ENCODE results near the gene PLXNB2. TPM values are rescaled to one million over a fixed set of nuclear protein-coding genes. Genes with fewer than 3 reads are reported as not detected.
"Not testable (repeated sequence)": the region's sequence is repeated elsewhere in the genome, so short reads cannot be mapped to it uniquely, and the experiment has no call there.

Gene PLXNB2
- total RNA-seq, 1 donor from 2014 or later = 362 TPM

DNA sequence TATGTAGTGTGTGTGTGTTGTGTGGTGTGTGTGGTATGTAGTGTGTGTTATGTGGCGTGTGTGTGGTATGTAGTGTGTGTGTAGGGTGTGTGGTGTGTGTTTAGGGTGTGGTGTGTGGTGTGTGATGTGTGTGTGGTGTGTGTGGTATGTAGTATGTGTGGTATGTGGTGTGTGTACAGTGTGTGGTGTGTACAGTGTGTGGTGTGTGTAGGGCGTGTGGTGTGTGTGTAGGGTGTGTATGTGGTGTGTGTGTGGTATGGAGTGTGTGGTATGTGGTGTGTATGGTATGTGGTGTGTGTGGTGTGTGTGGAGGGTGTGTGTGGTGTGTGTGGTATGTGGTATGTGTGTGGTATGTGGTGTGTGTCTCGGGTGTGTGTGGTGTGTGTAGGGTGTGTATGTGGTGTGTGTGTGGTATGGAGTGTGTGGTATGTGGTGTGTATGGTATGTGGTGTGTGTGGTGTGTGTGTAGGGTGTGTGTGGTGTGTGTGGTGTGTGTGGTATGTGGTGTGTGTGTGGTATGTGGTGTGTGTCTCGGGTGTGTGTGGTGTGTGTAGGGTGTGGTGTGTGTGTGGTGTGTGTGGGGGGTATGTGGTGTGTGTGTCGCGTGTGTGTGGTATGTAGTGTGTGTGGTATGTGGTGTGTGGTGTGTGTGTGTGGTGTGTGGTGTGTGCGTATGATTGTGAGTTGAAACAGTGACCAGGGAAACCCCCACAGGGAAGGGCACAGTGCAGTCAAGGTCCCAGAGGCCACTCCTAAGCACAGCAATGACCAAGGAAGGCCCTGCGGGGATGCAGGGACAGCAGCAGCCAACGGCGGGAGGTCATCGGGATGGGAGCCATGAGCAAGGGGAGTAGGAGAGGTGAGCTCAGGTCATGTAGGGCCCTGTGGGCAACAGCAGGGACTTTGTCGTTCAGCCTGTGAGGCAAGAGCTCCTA, 32.8 kb upstream of the PLXNB2 start:
- no peaks in the 10 kb centered on the region for H3K36me3 Mint-ChIP-seq (ENCODE audit: unreplicated experiment)
- no peak for DNase-seq (ENCODE audit: extremely low spot score, unreplicated experiment)

GRCh38 chr22:50338860-50339462, 31.5 kb upstream of the PLXNB2 start:
- TF ChIP-seq CTCF (IDR thresholded peaks at IDR 0.05) = no peak
- Mint-ChIP-seq H3K27ac (ENCODE audit: unreplicated experiment) (no peak overlapping the region), H3K9me3 (ENCODE audit: unreplicated experiment) (no peaks in the 10 kb centered on the region)

More for the DNA sequence above, 32.8 kb upstream of the PLXNB2 start:
- TF ChIP-seq CTCF (IDR thresholded peaks at IDR 0.05) = no peak
- Mint-ChIP-seq H3K4me3 (ENCODE audit: unreplicated experiment) (no peak overlapping the region), H3K27ac (ENCODE audit: unreplicated experiment) (no peak overlapping the region), H3K4me1 (ENCODE audit: unreplicated experiment) (peaks cover 7% of the 10 kb centered on the region), H3K9me3 (ENCODE audit: unreplicated experiment) (no peaks in the 10 kb centered on the region), H3K27me3 (ENCODE audit: unreplicated experiment) (no peaks in the 10 kb centered on the region)

GRCh38 chr22:50338042-50338573, 30.7 kb upstream of the PLXNB2 start:
- DNase-seq (ENCODE audit: extremely low spot score, unreplicated experiment) = no peak
- no peak for TF ChIP-seq CTCF (IDR thresholded peaks at IDR 0.05)
- Mint-ChIP-seq H3K4me3 (ENCODE audit: unreplicated experiment) (no peak overlapping the region), H3K4me1 (ENCODE audit: unreplicated experiment) (peaks cover 7% of the 10 kb centered on the region), H3K27ac (ENCODE audit: unreplicated experiment) (no peak overlapping the region), H3K9me3 (ENCODE audit: unreplicated experiment) (no peaks in the 10 kb centered on the region), H3K36me3 (ENCODE audit: unreplicated experiment) (peaks cover 2% of the 10 kb centered on the region), H3K27me3 (ENCODE audit: unreplicated experiment) (no peaks in the 10 kb centered on the region)

More at GRCh38 chr22:50338860-50339462, 31.5 kb upstream of the PLXNB2 start:
- Mint-ChIP-seq H3K36me3 (ENCODE audit: unreplicated experiment) (no peaks in the 10 kb centered on the region), H3K4me3 (ENCODE audit: unreplicated experiment) (no peak overlapping the region), H3K4me1 (ENCODE audit: unreplicated experiment) (peaks cover 7% of the 10 kb centered on the region), H3K27me3 (ENCODE audit: unreplicated experiment) (no peaks in the 10 kb centered on the region)
- no peak for DNase-seq (ENCODE audit: extremely low spot score, unreplicated experiment)

- Mint-ChIP-seq H3K27ac (ENCODE audit: unreplicated experiment) (no peak overlapping the region), H3K27me3 (ENCODE audit: unreplicated experiment) (no peaks in the 10 kb centered on the region), H3K36me3 (ENCODE audit: unreplicated experiment) (peaks cover 2% of the 10 kb centered on the region), H3K4me1 (ENCODE audit: unreplicated experiment) (peaks cover 5% of the 10 kb centered on the region), H3K4me3 (ENCODE audit: unreplicated experiment) (no peak overlapping the region), H3K9me3 (ENCODE audit: unreplicated experiment) (no peaks in the 10 kb centered on the region)
- no peak for DNase-seq (ENCODE audit: extremely low spot score, unreplicated experiment)
- no peak for TF ChIP-seq CTCF (IDR thresholded peaks at IDR 0.05)
These were observed 30.0 kb upstream of the PLXNB2 start for GRCh38 chr22:50337262-50338041.

DNA sequence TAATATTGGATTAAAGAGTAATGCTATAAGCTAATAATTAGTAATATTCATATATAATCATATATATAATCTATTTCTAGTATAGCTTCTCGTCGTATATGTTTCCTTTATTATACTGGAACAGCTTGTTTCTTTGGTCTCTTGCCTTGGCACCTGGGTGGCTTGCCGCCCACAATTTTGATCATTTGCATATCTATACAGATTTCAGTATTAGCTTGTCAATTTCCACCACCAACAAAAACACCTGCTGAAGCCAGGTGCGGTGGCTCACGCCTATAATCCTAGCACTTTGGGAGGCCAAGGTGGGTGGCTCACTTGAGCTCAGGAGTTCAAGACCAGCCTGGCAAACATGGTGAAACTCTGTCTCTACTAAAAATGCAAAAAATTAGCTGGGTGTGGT, 27.0 kb upstream of the PLXNB2 start:
- DNase-seq (ENCODE audit: extremely low spot score, unreplicated experiment); H3K27me3 Mint-ChIP-seq (ENCODE audit: unreplicated experiment); H3K9me3 Mint-ChIP-seq (ENCODE audit: unreplicated experiment); H3K36me3 Mint-ChIP-seq (ENCODE audit: unreplicated experiment); H3K4me3 Mint-ChIP-seq (ENCODE audit: unreplicated experiment); H3K27ac Mint-ChIP-seq (ENCODE audit: unreplicated experiment): not testable (repeated sequence)
- H3K4me1 Mint-ChIP-seq (ENCODE audit: unreplicated experiment) = peaks cover 10% of the 10 kb centered on the region
